ENCODE measurements around the gene HS2ST1.

DNA sequence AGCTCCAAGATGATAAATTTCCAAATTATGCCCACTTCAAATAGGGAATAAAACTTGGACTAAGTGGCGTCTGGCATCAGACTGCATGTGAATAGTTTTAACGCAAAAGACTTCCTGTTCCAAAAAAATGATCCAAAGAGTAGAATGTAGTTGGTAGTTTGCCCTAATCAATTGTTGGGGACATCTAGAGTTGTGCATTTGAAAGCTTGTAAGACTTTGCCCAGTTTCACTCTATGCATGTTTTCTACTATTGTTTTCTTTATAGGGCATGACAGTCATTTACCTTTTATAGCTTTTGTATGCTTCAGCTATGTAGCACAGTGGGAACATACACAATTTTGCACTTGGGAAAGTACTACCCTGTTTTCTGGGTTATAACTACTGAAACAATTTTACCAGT, 86.0 kb downstream of the HS2ST1 start:
- TF ChIP-seq POLR2A (IDR thresholded peaks at IDR 0.05) = no peak
- TF ChIP-seq, protein P1, sequence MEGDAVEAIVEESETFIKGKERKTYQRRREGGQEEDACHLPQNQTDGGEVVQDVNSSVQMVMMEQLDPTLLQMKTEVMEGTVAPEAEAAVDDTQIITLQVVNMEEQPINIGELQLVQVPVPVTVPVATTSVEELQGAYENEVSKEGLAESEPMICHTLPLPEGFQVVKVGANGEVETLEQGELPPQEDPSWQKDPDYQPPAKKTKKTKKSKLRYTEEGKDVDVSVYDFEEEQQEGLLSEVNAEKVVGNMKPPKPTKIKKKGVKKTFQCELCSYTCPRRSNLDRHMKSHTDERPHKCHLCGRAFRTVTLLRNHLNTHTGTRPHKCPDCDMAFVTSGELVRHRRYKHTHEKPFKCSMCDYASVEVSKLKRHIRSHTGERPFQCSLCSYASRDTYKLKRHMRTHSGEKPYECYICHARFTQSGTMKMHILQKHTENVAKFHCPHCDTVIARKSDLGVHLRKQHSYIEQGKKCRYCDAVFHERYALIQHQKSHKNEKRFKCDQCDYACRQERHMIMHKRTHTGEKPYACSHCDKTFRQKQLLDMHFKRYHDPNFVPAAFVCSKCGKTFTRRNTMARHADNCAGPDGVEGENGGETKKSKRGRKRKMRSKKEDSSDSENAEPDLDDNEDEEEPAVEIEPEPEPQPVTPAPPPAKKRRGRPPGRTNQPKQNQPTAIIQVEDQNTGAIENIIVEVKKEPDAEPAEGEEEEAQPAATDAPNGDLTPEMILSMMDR (IDR thresholded peaks at IDR 0.05) = no peak

Measured in thyroid gland (tissue), 4 donors.